HepG2 (cell line): Measurements from ENCODE around the gene OBP2B.

Experiments
- EP300 ChIP-seq, 3 experiments: sonication (generic) in 1 of 3; formaldehyde crosslinking in 1 of 3; IDR thresholded peaks; 2 replicates each; pipeline versions ENCODE4 v1.5.1 to v1.6.1; 2011 to 2020; ENCODE audit warnings: low read depth in 2 of 3, low read length in 2 of 3, borderline replicate concordance in 1 of 3, improper control_type of control experiment in 1 of 3, mild to moderate bottlenecking in 1 of 3, missing genetic modification reagents in 1 of 3, moderate library complexity in 1 of 3
- FOXK1 ChIP-seq: sonication (generic); formaldehyde crosslinking; IDR thresholded peaks from 2 replicates; pipeline ENCODE4 v1.4.0; 2020; ENCODE audit warnings: low read depth, missing genetic modification reagents, borderline replicate concordance
- JUND ChIP-seq: sonication (generic); formaldehyde crosslinking; IDR thresholded peaks from 2 replicates; pipeline ENCODE4 v1.8.0; 2022; ENCODE audit warnings: mild to moderate bottlenecking, missing genetic modification reagents
- KDM6A ChIP-seq: IDR thresholded peaks from 2 replicates; pipeline ENCODE4 v1.6.1; 2016; ENCODE audit warnings: low read depth
- NR2F2 ChIP-seq: IDR thresholded peaks from 2 replicates; pipeline ENCODE4 v1.6.1; 2012; ENCODE audit warnings: low read depth, inconsistent platforms, borderline replicate concordance
- POLR2A ChIP-seq, 2 experiments: IDR thresholded peaks; 2 replicates each; pipeline ENCODE4 v1.6.1; 2011; ENCODE audit warnings: low read depth in 2 of 2, low read length in 2 of 2, mild to moderate bottlenecking in 1 of 2, moderate library complexity in 1 of 2; ENCODE audit not compliant: insufficient read depth in 1 of 2
- SP1 ChIP-seq, 2 experiments: fragments of 450-650 bp in 1 of 2; sonication (generic) in 1 of 2; formaldehyde crosslinking in 1 of 2; IDR thresholded peaks; 2 replicates each; pipeline versions ENCODE4 v1.4.0 to v1.6.1; 2016 to 2020; ENCODE audit warnings: missing genetic modification reagents in 1 of 2
- STAT6 ChIP-seq: sonication (generic); formaldehyde crosslinking; IDR thresholded peaks from 2 replicates; pipeline ENCODE4 v1.4.0; 2020; ENCODE audit warnings: missing genetic modification reagents, mild to moderate bottlenecking, borderline replicate concordance
- ZFYVE20 ChIP-seq: sonication (generic); formaldehyde crosslinking; IDR thresholded peaks from 2 replicates; pipeline ENCODE4 v1.8.0; 2023; ENCODE audit warnings: low read depth, mild to moderate bottlenecking, moderate library complexity, missing genetic modification reagents, borderline replicate concordance
- TF ChIP-seq, protein P1 (sequence below), 2 experiments: IDR thresholded peaks; 2 replicates each; pipeline ENCODE4 v1.6.1; 2011 to 2012; ENCODE audit warnings: low read length in 2 of 2, borderline replicate concordance in 1 of 2, low read depth in 1 of 2, mild to moderate bottlenecking in 1 of 2, moderate library complexity in 1 of 2
- TF ChIP-seq, protein P2 (sequence below): sonication (generic); formaldehyde crosslinking; IDR thresholded peaks from 2 replicates; pipeline ENCODE4 v1.8.1; 2022; ENCODE audit warnings: mild to moderate bottlenecking, missing genetic modification reagents
- TF ChIP-seq, protein P3 (sequence below): sonication (generic); formaldehyde crosslinking; IDR thresholded peaks from 2 replicates; pipeline ENCODE4 v1.5.0; 2020; ENCODE audit warnings: mild to moderate bottlenecking, missing genetic modification reagents, moderate library complexity
- TF ChIP-seq, protein P4 (sequence below): sonication (generic); formaldehyde crosslinking; IDR thresholded peaks from 2 replicates; pipeline ENCODE4 v1.4.0; 2020; ENCODE audit warnings: low read depth, mild to moderate bottlenecking, missing genetic modification reagents

DNA sequence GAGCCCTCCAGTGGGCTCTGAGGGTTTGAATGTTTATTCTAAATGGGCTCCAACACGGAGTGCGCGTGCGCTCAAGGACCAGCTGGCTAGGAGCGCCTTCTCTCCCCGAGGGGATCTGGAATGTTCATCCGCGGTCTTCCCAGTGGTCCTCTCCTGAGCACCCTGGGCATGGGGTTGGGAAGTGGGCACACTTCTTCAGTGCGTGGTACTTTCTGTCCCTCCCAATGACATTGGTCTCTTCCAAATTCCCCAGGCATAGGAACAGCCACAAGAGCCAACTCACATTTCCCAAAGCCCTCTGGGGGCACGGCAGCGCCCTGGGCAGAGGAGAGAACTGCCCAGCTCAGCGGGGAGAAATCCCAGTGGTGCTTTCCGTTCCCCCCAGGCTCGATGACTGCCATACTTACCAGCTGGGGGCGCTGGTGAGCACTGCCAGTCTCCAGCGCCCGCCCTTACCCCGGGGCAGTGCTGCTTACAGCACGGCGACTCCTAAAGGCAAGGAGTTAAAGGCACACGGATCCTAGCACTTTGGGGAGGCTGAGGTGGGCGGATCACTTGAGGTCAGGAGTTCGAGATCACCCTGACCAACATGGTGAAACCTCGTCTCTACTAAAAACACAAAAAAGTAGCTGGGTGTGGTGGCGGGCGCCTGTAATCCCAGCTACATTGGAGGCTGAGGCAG is 29.9 kb upstream of the OBP2B start:
- TF ChIP-seq KDM6A (CRISPR knock-in tag) (no peak), EP300 (IDR thresholded peaks at IDR 0.05; ENCODE audit: low read depth in 2 of 2, low read length in 2 of 2) (no peak), EP300 (CRISPR knock-in tag; IDR thresholded peaks at IDR 0.05; ENCODE audit: borderline replicate concordance) (no peak), SP1 (IDR thresholded peaks at IDR 0.05) (no peak), SP1 (CRISPR knock-in tag; IDR thresholded peaks at IDR 0.05) (peak; percentile 30; the same call in 1 of the 2 replicates), ZFYVE20 (CRISPR knock-in tag) (no peak), FOXK1 (CRISPR knock-in tag) (no peak), STAT6 (CRISPR knock-in tag) (no peak), JUND (CRISPR knock-in tag) (no peak), NR2F2 (no peak), POLR2A (IDR thresholded peaks at IDR 0.05; ENCODE audit: insufficient read depth in 1 of 2, low read depth in 2 of 2, low read length in 2 of 2) (no peak)
- TF ChIP-seq, protein P1, sequence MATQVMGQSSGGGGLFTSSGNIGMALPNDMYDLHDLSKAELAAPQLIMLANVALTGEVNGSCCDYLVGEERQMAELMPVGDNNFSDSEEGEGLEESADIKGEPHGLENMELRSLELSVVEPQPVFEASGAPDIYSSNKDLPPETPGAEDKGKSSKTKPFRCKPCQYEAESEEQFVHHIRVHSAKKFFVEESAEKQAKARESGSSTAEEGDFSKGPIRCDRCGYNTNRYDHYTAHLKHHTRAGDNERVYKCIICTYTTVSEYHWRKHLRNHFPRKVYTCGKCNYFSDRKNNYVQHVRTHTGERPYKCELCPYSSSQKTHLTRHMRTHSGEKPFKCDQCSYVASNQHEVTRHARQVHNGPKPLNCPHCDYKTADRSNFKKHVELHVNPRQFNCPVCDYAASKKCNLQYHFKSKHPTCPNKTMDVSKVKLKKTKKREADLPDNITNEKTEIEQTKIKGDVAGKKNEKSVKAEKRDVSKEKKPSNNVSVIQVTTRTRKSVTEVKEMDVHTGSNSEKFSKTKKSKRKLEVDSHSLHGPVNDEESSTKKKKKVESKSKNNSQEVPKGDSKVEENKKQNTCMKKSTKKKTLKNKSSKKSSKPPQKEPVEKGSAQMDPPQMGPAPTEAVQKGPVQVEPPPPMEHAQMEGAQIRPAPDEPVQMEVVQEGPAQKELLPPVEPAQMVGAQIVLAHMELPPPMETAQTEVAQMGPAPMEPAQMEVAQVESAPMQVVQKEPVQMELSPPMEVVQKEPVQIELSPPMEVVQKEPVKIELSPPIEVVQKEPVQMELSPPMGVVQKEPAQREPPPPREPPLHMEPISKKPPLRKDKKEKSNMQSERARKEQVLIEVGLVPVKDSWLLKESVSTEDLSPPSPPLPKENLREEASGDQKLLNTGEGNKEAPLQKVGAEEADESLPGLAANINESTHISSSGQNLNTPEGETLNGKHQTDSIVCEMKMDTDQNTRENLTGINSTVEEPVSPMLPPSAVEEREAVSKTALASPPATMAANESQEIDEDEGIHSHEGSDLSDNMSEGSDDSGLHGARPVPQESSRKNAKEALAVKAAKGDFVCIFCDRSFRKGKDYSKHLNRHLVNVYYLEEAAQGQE (IDR thresholded peaks at IDR 0.05; ENCODE audit: borderline replicate concordance in 1 of 2, low read depth in 1 of 2, low read length in 2 of 2): no peak
- TF ChIP-seq, protein P2, sequence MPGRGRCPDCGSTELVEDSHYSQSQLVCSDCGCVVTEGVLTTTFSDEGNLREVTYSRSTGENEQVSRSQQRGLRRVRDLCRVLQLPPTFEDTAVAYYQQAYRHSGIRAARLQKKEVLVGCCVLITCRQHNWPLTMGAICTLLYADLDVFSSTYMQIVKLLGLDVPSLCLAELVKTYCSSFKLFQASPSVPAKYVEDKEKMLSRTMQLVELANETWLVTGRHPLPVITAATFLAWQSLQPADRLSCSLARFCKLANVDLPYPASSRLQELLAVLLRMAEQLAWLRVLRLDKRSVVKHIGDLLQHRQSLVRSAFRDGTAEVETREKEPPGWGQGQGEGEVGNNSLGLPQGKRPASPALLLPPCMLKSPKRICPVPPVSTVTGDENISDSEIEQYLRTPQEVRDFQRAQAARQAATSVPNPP: no peak
- TF ChIP-seq, protein P3, sequence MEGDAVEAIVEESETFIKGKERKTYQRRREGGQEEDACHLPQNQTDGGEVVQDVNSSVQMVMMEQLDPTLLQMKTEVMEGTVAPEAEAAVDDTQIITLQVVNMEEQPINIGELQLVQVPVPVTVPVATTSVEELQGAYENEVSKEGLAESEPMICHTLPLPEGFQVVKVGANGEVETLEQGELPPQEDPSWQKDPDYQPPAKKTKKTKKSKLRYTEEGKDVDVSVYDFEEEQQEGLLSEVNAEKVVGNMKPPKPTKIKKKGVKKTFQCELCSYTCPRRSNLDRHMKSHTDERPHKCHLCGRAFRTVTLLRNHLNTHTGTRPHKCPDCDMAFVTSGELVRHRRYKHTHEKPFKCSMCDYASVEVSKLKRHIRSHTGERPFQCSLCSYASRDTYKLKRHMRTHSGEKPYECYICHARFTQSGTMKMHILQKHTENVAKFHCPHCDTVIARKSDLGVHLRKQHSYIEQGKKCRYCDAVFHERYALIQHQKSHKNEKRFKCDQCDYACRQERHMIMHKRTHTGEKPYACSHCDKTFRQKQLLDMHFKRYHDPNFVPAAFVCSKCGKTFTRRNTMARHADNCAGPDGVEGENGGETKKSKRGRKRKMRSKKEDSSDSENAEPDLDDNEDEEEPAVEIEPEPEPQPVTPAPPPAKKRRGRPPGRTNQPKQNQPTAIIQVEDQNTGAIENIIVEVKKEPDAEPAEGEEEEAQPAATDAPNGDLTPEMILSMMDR: peak; percentile 86
- TF ChIP-seq, protein P4, sequence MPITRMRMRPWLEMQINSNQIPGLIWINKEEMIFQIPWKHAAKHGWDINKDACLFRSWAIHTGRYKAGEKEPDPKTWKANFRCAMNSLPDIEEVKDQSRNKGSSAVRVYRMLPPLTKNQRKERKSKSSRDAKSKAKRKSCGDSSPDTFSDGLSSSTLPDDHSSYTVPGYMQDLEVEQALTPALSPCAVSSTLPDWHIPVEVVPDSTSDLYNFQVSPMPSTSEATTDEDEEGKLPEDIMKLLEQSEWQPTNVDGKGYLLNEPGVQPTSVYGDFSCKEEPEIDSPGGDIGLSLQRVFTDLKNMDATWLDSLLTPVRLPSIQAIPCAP: no peak
